ENCODE results near the gene GPR151. TPM values are rescaled to one million over a fixed set of nuclear protein-coding genes. Genes with fewer than 3 reads are reported as not detected.

GPR151 gene
- total and polyA plus RNA-seq, 4 donors: not detected

DNA sequence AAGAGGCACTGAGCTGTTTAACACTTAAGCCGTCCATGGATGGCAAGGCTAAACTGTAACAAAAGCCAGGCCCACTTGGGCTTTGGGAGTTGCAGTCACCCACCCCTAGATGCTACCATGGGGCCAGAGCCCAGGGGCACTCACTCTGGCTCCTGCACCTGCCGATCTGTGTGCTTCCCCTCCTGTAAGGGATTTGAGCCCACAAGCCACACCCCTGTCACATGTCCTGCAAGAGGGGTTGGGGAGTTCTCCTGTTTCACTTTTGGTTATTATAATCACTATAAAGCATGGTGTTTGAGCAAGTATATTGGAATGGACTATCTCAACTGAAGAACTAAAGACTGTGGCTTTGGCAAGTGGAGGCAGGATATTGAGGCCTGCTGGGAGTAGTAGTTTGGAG is 14.0 kb upstream of the GPR151 start (continued):
- TF ChIP-seq HNF4G (IDR thresholded peaks at IDR 0.05): no peak
- no peak for TF ChIP-seq TAF1 (conservative IDR thresholded peaks at IDR 0.05)
- no peak for TF ChIP-seq EGR1 (IDR thresholded peaks at IDR 0.05; ENCODE audit: low read depth in 2 of 2)
- TF ChIP-seq YY1 (IDR thresholded peaks at IDR 0.05): no peak

DNA sequence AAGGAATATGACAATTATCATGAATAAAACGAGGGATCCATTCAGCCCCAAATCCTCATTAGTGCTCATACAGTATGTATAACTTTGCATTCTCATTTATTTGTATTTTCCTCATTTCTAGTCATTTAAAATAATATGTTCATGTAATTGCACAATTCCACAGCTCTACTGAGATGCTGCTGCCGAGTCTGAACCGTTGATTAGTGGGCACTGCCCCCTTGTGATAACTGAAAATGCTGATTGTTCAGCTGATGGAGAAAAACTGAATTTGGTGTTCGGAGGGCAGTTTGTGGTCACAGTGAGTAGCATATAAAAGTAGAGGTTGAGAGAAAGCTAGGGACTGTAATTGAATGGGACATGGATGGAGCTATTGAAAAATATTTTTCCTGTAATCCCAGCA is 12.2 kb upstream of the GPR151 start:
- no peak overlapping the region for H3K9ac ChIP-seq (ENCODE audit: low read depth in 1 of 2, low read length in 2 of 2)
- TF ChIP-seq HNF4A (conservative IDR thresholded peaks at IDR 0.05): no peak
- TF ChIP-seq HNF4G (IDR thresholded peaks at IDR 0.05): no peak
- no peak for TF ChIP-seq JUND (IDR thresholded peaks at IDR 0.05)
- no peak for TF ChIP-seq FOXA1 (IDR thresholded peaks at IDR 0.05)
- no peak for TF ChIP-seq RAD21 (IDR thresholded peaks at IDR 0.05)
- TF ChIP-seq, protein P1, sequence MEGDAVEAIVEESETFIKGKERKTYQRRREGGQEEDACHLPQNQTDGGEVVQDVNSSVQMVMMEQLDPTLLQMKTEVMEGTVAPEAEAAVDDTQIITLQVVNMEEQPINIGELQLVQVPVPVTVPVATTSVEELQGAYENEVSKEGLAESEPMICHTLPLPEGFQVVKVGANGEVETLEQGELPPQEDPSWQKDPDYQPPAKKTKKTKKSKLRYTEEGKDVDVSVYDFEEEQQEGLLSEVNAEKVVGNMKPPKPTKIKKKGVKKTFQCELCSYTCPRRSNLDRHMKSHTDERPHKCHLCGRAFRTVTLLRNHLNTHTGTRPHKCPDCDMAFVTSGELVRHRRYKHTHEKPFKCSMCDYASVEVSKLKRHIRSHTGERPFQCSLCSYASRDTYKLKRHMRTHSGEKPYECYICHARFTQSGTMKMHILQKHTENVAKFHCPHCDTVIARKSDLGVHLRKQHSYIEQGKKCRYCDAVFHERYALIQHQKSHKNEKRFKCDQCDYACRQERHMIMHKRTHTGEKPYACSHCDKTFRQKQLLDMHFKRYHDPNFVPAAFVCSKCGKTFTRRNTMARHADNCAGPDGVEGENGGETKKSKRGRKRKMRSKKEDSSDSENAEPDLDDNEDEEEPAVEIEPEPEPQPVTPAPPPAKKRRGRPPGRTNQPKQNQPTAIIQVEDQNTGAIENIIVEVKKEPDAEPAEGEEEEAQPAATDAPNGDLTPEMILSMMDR (IDR thresholded peaks at IDR 0.05; ENCODE audit: low read depth, low read length, missing input control): no peak
- TF ChIP-seq, protein P2, sequence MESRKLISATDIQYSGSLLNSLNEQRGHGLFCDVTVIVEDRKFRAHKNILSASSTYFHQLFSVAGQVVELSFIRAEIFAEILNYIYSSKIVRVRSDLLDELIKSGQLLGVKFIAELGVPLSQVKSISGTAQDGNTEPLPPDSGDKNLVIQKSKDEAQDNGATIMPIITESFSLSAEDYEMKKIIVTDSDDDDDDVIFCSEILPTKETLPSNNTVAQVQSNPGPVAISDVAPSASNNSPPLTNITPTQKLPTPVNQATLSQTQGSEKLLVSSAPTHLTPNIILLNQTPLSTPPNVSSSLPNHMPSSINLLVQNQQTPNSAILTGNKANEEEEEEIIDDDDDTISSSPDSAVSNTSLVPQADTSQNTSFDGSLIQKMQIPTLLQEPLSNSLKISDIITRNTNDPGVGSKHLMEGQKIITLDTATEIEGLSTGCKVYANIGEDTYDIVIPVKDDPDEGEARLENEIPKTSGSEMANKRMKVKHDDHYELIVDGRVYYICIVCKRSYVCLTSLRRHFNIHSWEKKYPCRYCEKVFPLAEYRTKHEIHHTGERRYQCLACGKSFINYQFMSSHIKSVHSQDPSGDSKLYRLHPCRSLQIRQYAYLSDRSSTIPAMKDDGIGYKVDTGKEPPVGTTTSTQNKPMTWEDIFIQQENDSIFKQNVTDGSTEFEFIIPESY (IDR thresholded peaks at IDR 0.05): no peak
- no peak for TF ChIP-seq EGR1 (IDR thresholded peaks at IDR 0.05; ENCODE audit: low read depth in 2 of 2)
- TF ChIP-seq, protein P3, sequence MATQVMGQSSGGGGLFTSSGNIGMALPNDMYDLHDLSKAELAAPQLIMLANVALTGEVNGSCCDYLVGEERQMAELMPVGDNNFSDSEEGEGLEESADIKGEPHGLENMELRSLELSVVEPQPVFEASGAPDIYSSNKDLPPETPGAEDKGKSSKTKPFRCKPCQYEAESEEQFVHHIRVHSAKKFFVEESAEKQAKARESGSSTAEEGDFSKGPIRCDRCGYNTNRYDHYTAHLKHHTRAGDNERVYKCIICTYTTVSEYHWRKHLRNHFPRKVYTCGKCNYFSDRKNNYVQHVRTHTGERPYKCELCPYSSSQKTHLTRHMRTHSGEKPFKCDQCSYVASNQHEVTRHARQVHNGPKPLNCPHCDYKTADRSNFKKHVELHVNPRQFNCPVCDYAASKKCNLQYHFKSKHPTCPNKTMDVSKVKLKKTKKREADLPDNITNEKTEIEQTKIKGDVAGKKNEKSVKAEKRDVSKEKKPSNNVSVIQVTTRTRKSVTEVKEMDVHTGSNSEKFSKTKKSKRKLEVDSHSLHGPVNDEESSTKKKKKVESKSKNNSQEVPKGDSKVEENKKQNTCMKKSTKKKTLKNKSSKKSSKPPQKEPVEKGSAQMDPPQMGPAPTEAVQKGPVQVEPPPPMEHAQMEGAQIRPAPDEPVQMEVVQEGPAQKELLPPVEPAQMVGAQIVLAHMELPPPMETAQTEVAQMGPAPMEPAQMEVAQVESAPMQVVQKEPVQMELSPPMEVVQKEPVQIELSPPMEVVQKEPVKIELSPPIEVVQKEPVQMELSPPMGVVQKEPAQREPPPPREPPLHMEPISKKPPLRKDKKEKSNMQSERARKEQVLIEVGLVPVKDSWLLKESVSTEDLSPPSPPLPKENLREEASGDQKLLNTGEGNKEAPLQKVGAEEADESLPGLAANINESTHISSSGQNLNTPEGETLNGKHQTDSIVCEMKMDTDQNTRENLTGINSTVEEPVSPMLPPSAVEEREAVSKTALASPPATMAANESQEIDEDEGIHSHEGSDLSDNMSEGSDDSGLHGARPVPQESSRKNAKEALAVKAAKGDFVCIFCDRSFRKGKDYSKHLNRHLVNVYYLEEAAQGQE (IDR thresholded peaks at IDR 0.05): no peak
- TF ChIP-seq, protein P4, sequence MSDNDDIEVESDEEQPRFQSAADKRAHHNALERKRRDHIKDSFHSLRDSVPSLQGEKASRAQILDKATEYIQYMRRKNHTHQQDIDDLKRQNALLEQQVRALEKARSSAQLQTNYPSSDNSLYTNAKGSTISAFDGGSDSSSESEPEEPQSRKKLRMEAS (IDR thresholded peaks at IDR 0.05): no peak
- no peak for TF ChIP-seq RXRA (IDR thresholded peaks at IDR 0.05)
- TF ChIP-seq TAF1 (conservative IDR thresholded peaks at IDR 0.05): no peak
- TF ChIP-seq YY1 (IDR thresholded peaks at IDR 0.05): no peak
- H3K27ac ChIP-seq (ENCODE audit: low read depth in 1 of 2, low read length in 2 of 2): no peak overlapping the region
- H3K4me3 ChIP-seq (ENCODE audit: low read depth in 1 of 3, low read length in 3 of 3): no peak overlapping the region
- peaks cover 0 to 3% (median 0%) of the 10 kb centered on the region in 4 donors for H3K27me3 ChIP-seq (ENCODE audit: control insufficient read depth in 4 of 4, insufficient read depth in 4 of 4, low read length in 3 of 4)
- no peak for DNase-seq (ENCODE audit: low spot score)
- no peaks in the 10 kb centered on the region for H3K9me3 ChIP-seq (ENCODE audit: control insufficient read depth in 4 of 4, low read length in 3 of 4)
- no peaks in the 10 kb centered on the region for H3K36me3 ChIP-seq (ENCODE audit: control insufficient read depth in 4 of 4, insufficient read depth in 3 of 4, low read depth in 1 of 4, low read length in 3 of 4)
- whole genome bisulfite sequencing: 68% methylated on average over 4 of the region's 4 CpGs
- no peaks in the 10 kb centered on the region for H3K4me1 ChIP-seq (ENCODE audit: control insufficient read depth in 4 of 4, insufficient read depth in 4 of 4, low read length in 3 of 4)

DNA sequence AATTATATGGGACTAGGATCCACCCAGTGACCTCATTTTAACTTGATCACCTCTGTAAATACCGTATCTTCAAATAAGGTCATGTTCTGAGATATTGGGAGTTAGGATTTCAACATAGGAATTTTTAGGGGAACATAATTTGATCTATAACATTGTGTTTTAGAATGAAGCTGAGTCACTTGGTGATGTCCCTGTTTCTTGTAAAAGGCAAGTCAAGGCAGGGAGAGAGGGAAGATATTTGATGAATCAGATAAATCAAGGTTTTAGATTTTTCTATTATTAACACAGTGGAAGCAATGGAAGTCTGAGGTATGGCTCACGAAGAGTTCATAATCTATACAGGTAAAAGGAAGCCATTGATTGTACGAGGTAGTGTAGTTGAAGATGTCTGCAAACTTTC is 11.8 kb upstream of the GPR151 start:
- 73% methylated on average over 3 of the region's 3 CpGs for WGBS
- H3K27ac ChIP-seq (ENCODE audit: low read depth in 1 of 2, low read length in 2 of 2): no peak overlapping the region

More for the DNA sequence above, 11.8 kb upstream of the GPR151 start:
- no peak overlapping the region for H3K4me3 ChIP-seq (ENCODE audit: low read depth in 1 of 3, low read length in 3 of 3)
- TF ChIP-seq HNF4A (conservative IDR thresholded peaks at IDR 0.05) (no peak), NR2F2 (IDR thresholded peaks at IDR 0.05) (no peak), FOXA1 (IDR thresholded peaks at IDR 0.05) (no peak)
- H3K9me3 ChIP-seq (ENCODE audit: control insufficient read depth in 4 of 4, low read length in 3 of 4): no peaks in the 10 kb centered on the region
- no peak overlapping the region for H3K9ac ChIP-seq (ENCODE audit: low read depth in 1 of 2, low read length in 2 of 2)
- peaks cover 0 to 3% (median 0%) of the 10 kb centered on the region in 4 donors for H3K27me3 ChIP-seq (ENCODE audit: control insufficient read depth in 4 of 4, insufficient read depth in 4 of 4, low read length in 3 of 4)
- no peaks in the 10 kb centered on the region for H3K36me3 ChIP-seq (ENCODE audit: control insufficient read depth in 4 of 4, insufficient read depth in 3 of 4, low read depth in 1 of 4, low read length in 3 of 4)
- H3K4me1 ChIP-seq (ENCODE audit: control insufficient read depth in 4 of 4, insufficient read depth in 4 of 4, low read length in 3 of 4): no peaks in the 10 kb centered on the region
- DNase-seq (ENCODE audit: low spot score): no peak

All from liver (tissue), 9 donors.